Measurements from ENCODE around the gene KRTAP4-12.
"Not testable (repeated sequence)": the region's sequence is repeated elsewhere in the genome, so short reads cannot be mapped to it uniquely, and the experiment has no call there.

The KRTAP4-12 gene

GRCh38 chr17:41125064-41125463 lies 1.1 kb upstream of the KRTAP4-12 start:
- DNase-seq = no peak

- not testable (repeated sequence) for DNase-seq
Measured at GRCh38 chr17:41123292-41123990, 541 bp downstream of the KRTAP4-12 start.

- DNase-seq = no peak
Measured at GRCh38 chr17:41121742-41122141, 2.2 kb downstream of the KRTAP4-12 start.

GRCh38 chr17:41119696-41120690 lies 4.0 kb downstream of the KRTAP4-12 start:
- peak; percentile 63 for DNase-seq

GRCh38 chr17:41118721-41119120 lies 5.3 kb downstream of the KRTAP4-12 start:
- DNase-seq = peak; percentile 49

GRCh38 chr17:41117846-41118386 lies 6.1 kb downstream of the KRTAP4-12 start, which contains the start of gene KRTAP4-11:
Gene KRTAP4-11 (minus strand): TSS chr17:41118373. CDS start chr17:41118315, 58 bp downstream.
- not testable (repeated sequence) for DNase-seq

- DNase-seq = peak; percentile 49
Measured at GRCh38 chr17:41116297-41116696, 7.7 kb downstream of the KRTAP4-12 start.

GRCh38 chr17:41111151-41111885 lies 12.7 kb downstream of the KRTAP4-12 start:
- no peak for DNase-seq

- not testable (repeated sequence) for DNase-seq
Measured at GRCh38 chr17:41108728-41109386, 15.1 kb downstream of the KRTAP4-12 start.

- DNase-seq = no peak
Measured at GRCh38 chr17:41107941-41108450, 16.0 kb downstream of the KRTAP4-12 start.

GRCh38 chr17:41105347-41105746 lies 18.6 kb downstream of the KRTAP4-12 start, which contains the start of gene KRTAP4-9:
Gene KRTAP4-9 (plus strand): TSS chr17:41105389. CDS start chr17:41105389, 0 bp downstream.
- not testable (repeated sequence) for DNase-seq

- peak; percentile 90 for DNase-seq
Measured at GRCh38 chr17:41104386-41105038, 19.5 kb downstream of the KRTAP4-12 start.

- DNase-seq = peak; percentile 38
Measured at GRCh38 chr17:41103896-41104295, 20.1 kb downstream of the KRTAP4-12 start.

GRCh38 chr17:41101586-41102259 lies 22.3 kb downstream of the KRTAP4-12 start, which contains the start of gene KRTAP4-16:
Gene KRTAP4-16 (minus strand): TSS chr17:41102209. CDS start chr17:41102209, 0 bp downstream.
- DNase-seq = no peak

- DNase-seq = peak; percentile 92
Measured at GRCh38 chr17:41099682-41100480, 24.1 kb downstream of the KRTAP4-12 start.

GRCh38 chr17:41098481-41098880 lies 25.5 kb downstream of the KRTAP4-12 start:
- peak; percentile 71 for DNase-seq

GRCh38 chr17:41098042-41098441 lies 25.9 kb downstream of the KRTAP4-12 start, which contains the start of gene KRTAP4-8:
Gene KRTAP4-8 (minus strand): TSS chr17:41098142. CDS start chr17:41098084, 58 bp downstream.
- DNase-seq = no peak

GRCh38 chr17:41096055-41096454 lies 27.9 kb downstream of the KRTAP4-12 start:
- no peak for DNase-seq

- not testable (repeated sequence) for DNase-seq
Measured at GRCh38 chr17:41088760-41089352, 35.1 kb downstream of the KRTAP4-12 start.
